IMR-90 (cell line): ENCODE data around the gene TRMT10B. TPM values are rescaled to one million over a fixed set of nuclear protein-coding genes. Genes with fewer than 3 reads are reported as not detected.

Experiments
- ATAC-seq: fragments of 200-7000 bp; cut with Tn5 transposase; 2 replicates; pipeline ENCODE4 v1.9.1; 2020; ENCODE audit warnings: low read depth, mild to moderate bottlenecking, moderate library complexity
- BruUV-seq: library from RNA; stranded (reverse); fragments of 400-500 nt; replicated peaks from 2 replicates; lab custom pipeline; 2021; lab: Mats Ljungman, UMichigan
- CTCF ChIA-PET: fragments of 300-600 bp; formaldehyde crosslinking; extraction: SDS; loops from one replicate; lab custom pipeline; 2021; ENCODE audit warnings: antibody characterized with exemption; lab: Yijun Ruan, JAX
- POLR2A ChIA-PET: fragments of 300-600 bp; sonication (Branson Sonifier 250); formaldehyde crosslinking; loops from one replicate; lab custom pipeline; 2022; ENCODE audit warnings: antibody characterized with exemption; ENCODE audit not compliant: unreplicated experiment; lab: Charles Lee
- DNase-seq: peaks from one replicate; pipeline ENCODE4 v3.0.0; 2013
- H2AFZ ChIP-seq: replicated peaks from 2 replicates; pipeline ENCODE3; 2013; ENCODE audit warnings: low read length, mild to moderate bottlenecking; ENCODE audit not compliant: poor library complexity
- H2AK5ac ChIP-seq: 2 replicates; pipeline ENCODE4 v1.6.1; 2013; ENCODE audit warnings: low read depth, low read length, inconsistent platforms
- H2AK9ac ChIP-seq: replicated peaks from 2 replicates; pipeline ENCODE3; 2013; ENCODE audit warnings: mild to moderate bottlenecking, low read depth, low read length, moderate library complexity; ENCODE audit not compliant: poor library complexity
- H2BK120ac ChIP-seq: 2 replicates; pipeline ENCODE4 v1.6.1; 2013; ENCODE audit warnings: low read depth, low read length, inconsistent platforms
- H2BK15ac ChIP-seq: 3 replicates; pipeline ENCODE4 v1.6.1; 2013; ENCODE audit warnings: low read depth, low read length, inconsistent platforms
- H2BK20ac ChIP-seq: 2 replicates; pipeline ENCODE4 v1.6.1; 2013; ENCODE audit warnings: low read depth, mild to moderate bottlenecking, inconsistent platforms, low read length, moderate library complexity
- H2BK5ac ChIP-seq: 2 replicates; pipeline ENCODE4 v1.6.1; 2013; ENCODE audit warnings: mild to moderate bottlenecking, low read depth, low read length, inconsistent platforms; ENCODE audit not compliant: poor library complexity, severe bottlenecking
- H3K14ac ChIP-seq: replicated peaks from 2 replicates; pipeline ENCODE4 v1.6.1; 2013; ENCODE audit warnings: low read depth, low read length, inconsistent platforms
- H3K18ac ChIP-seq: 2 replicates; pipeline ENCODE4 v1.6.1; 2013; ENCODE audit warnings: low read depth, low read length, control low read depth
- H3K23ac ChIP-seq: 2 replicates; pipeline ENCODE4 v1.6.1; 2013; ENCODE audit warnings: low read depth, low read length, inconsistent platforms
- H3K27ac ChIP-seq: 2 replicates; pipeline ENCODE4 v1.5.1; 2013; ENCODE audit warnings: mild to moderate bottlenecking, control low read depth, low read length; ENCODE audit not compliant: insufficient read depth
- H3K27me3 ChIP-seq: 2 replicates; pipeline ENCODE4 v1.6.1; 2013; ENCODE audit warnings: low read length; ENCODE audit not compliant: control insufficient read depth, insufficient read depth
- H3K36me3 ChIP-seq: 2 replicates; pipeline ENCODE4 v1.6.1; 2013; ENCODE audit warnings: low read length, mixed read lengths; ENCODE audit not compliant: control insufficient read depth, insufficient read depth
- H3K4ac ChIP-seq: 2 replicates; pipeline ENCODE4 v1.6.1; 2013; ENCODE audit warnings: low read depth, low read length, inconsistent platforms
- H3K4me1 ChIP-seq: 2 replicates; pipeline ENCODE4 v1.6.1; 2013; ENCODE audit warnings: low read length, mixed read lengths; ENCODE audit not compliant: control insufficient read depth, insufficient read depth
- H3K4me2 ChIP-seq: 2 replicates; pipeline ENCODE4 v1.6.1; 2013; ENCODE audit warnings: low read depth, mild to moderate bottlenecking, control low read depth, low read length, moderate library complexity
- H3K4me3 ChIP-seq: 2 replicates; pipeline ENCODE4 v1.5.1; 2013; ENCODE audit warnings: low read depth, mild to moderate bottlenecking, control low read depth, low read length, moderate library complexity; ENCODE audit not compliant: insufficient read depth
- H3K56ac ChIP-seq: 2 replicates; pipeline ENCODE4 v1.6.1; 2013; ENCODE audit warnings: low read length, inconsistent platforms; ENCODE audit not compliant: insufficient read depth; ENCODE audit errors: extremely low read depth
- H3K79me1 ChIP-seq, 2 experiments: 2 replicates each; pipeline ENCODE4 v1.6.1; 2013; ENCODE audit warnings: low read length in 2 of 2, inconsistent platforms in 1 of 2, low read depth in 1 of 2
- H3K9ac ChIP-seq: 2 replicates; pipeline ENCODE4 v1.6.1; 2013; ENCODE audit warnings: low read depth, low read length, control low read depth
- H3K9me1 ChIP-seq: 2 replicates; pipeline ENCODE4 v1.6.1; 2013; ENCODE audit warnings: low read length, inconsistent platforms; ENCODE audit not compliant: insufficient read depth
- H3K9me3 ChIP-seq: 2 replicates; pipeline ENCODE4 v1.6.1; 2013; ENCODE audit warnings: low read length; ENCODE audit not compliant: control insufficient read depth, insufficient read depth
- H4K20me1 ChIP-seq: 2 replicates; pipeline ENCODE4 v1.6.1; 2013; ENCODE audit warnings: low read length, inconsistent platforms; ENCODE audit not compliant: insufficient read depth
- H4K5ac ChIP-seq: 2 replicates; pipeline ENCODE4 v1.6.1; 2013; ENCODE audit warnings: mild to moderate bottlenecking, low read depth, low read length, control low read depth
- H4K8ac ChIP-seq, 2 experiments: 2 replicates each; pipeline ENCODE4 v1.6.1; 2013; ENCODE audit warnings: low read depth in 2 of 2, low read length in 2 of 2, control low read depth in 1 of 2, inconsistent platforms in 1 of 2
- H4K91ac ChIP-seq: 2 replicates; pipeline ENCODE4 v1.6.1; 2013; ENCODE audit warnings: low read depth, low read length, inconsistent platforms; ENCODE audit not compliant: insufficient read depth
- MAFK ChIP-seq: IDR thresholded peaks from 2 replicates; pipeline ENCODE4 v1.6.1; 2012; ENCODE audit warnings: low read depth, low read length, improper control_type of control experiment
- MAZ ChIP-seq: IDR thresholded peaks from 2 replicates; pipeline ENCODE4 v1.6.1; 2012; ENCODE audit warnings: low read depth, mild to moderate bottlenecking, low read length, improper control_type of control experiment, moderate library complexity, borderline replicate concordance
- RAD21 ChIP-seq: IDR thresholded peaks from 2 replicates; pipeline ENCODE4 v1.6.1; 2012; ENCODE audit warnings: low read length, improper control_type of control experiment
- RCOR1 ChIP-seq: IDR thresholded peaks from 2 replicates; pipeline ENCODE4 v1.6.1; 2012; ENCODE audit warnings: mild to moderate bottlenecking, low read length, improper control_type of control experiment; ENCODE audit not compliant: insufficient replicate concordance
- SMC3 ChIP-seq: fragments of 150-350 bp; IDR thresholded peaks from 2 replicates; pipeline ENCODE4 v1.6.1; 2016; ENCODE audit warnings: low read depth, mild to moderate bottlenecking, antibody characterized with exemption, low read length, moderate library complexity
- USF2 ChIP-seq: fragments of 150-350 bp; IDR thresholded peaks from 2 replicates; pipeline ENCODE4 v1.6.1; 2017; ENCODE audit warnings: mild to moderate bottlenecking, antibody characterized with exemption, low read length, low read depth
- WGBS, 2 experiments: methylation state at CpG; one replicate each; pipeline versions ENCODE4 v1.1.5 to v1.1.7; 2013; ENCODE audit warnings: missing lambda C conversion rate in 2 of 2; ENCODE audit not compliant: insufficient read length in 1 of 2; ENCODE audit errors: extremely low coverage in 2 of 2; 5-methylcytosine and 5-hydroxymethylcytosine counted together
- dilution Hi-C: fragments of 300-500 bp; cut with HindIII; formaldehyde crosslinking; loops from one replicate; pipeline ENCODE4 v1.14.3; 2018; ENCODE audit warnings: low sequenced_read_pairs; ENCODE audit not compliant: unreplicated experiment
- in situ Hi-C: fragments of 300-500 bp; cut with MboI; formaldehyde crosslinking; loops from 3 replicates; pipeline ENCODE4 v1.14.3; 2019; ENCODE audit warnings: low sequenced_read_pairs, inconsistent platforms, mixed read lengths
- intact Hi-C: fragments of 100-400 bp; cut with micrococcal nuclease; formaldehyde crosslinking; loops from 2 replicates; pipeline ENCODE4 v1.10.0; 2022
- polyA plus RNA-seq, 3 experiments: library from polyadenylated mRNA; depleted of rRNA; stranded (reverse); fragments of >200 nt; gene quantifications; 2 replicates each; pipeline ENCODE4 v1.2.3, GENCODE V29; 2012; ENCODE audit warnings: low replicate concordance in 1 of 3
- total RNA-seq: library from RNA; depleted of rRNA; stranded (reverse); fragments of >200 nt; gene quantifications from 2 replicates; pipeline ENCODE4 v1.2.3, GENCODE V29; 2012

TRMT10B gene
- total and polyA plus RNA-seq, 2 of the 4 experiments (the other 2 are of a cell fraction) = 2.3 to 4.5 TPM

GRCh38 chr9:37707748-37708147, 45.9 kb upstream of the TRMT10B start:
- DNase-seq (no peak), ATAC-seq (no peak)
- Histone ChIP-seq H3K27me3 (peaks cover 29% of the 10 kb centered on the region), H3K9me1 (no peaks in the 10 kb centered on the region), H3K9ac (no peak overlapping the region), H3K4me3 (no peak overlapping the region), H3K14ac (no peak overlapping the region), H3K18ac (no peak overlapping the region), H3K27ac (no peak overlapping the region), H3K9me3 (no peaks in the 10 kb centered on the region), H4K5ac (no peak overlapping the region), H4K91ac (no peak overlapping the region), H3K56ac (no peak overlapping the region), H2BK120ac (no peak overlapping the region), H3K23ac (no peak overlapping the region), H3K79me1 (no peaks in the 10 kb centered on the region), H3K4ac (no peak overlapping the region), H2AFZ (no peak overlapping the region), H2BK5ac (no peak overlapping the region), H3K36me3 (no peaks in the 10 kb centered on the region), H3K4me2 (no peak overlapping the region), H2AK9ac (no peak overlapping the region), H2AK5ac (no peak overlapping the region), H2BK20ac (no peak overlapping the region), H2BK15ac (no peak overlapping the region), H3K4me1 (no peaks in the 10 kb centered on the region), H4K20me1 (no peaks in the 10 kb centered on the region), H4K8ac (no peak overlapping the region)
- in situ Hi-C loops (loop anchor here (5.0 kb wide), 1 partner anchor 50 kb away; no protein-coding TSS in a partner anchor), intact Hi-C loops (no loop called here), dilution Hi-C loops (no loop called here)
- ChIA-PET POLR2A (no interaction called here), CTCF (no interaction called here)
- no peak for TF ChIP-seq MAZ
- TF ChIP-seq RCOR1 = no peak
- TF ChIP-seq USF2 = no peak
- TF ChIP-seq MAFK = no peak
- TF ChIP-seq SMC3 = no peak
- no peak for TF ChIP-seq RAD21
- WGBS, 2 experiments = no CpG with 5 or more reads among the region's 4 CpGs
- no TSS peak for BruUV-seq
